Measurements from ENCODE around the gene MORN3.
"Not testable (repeated sequence)": the region's sequence is repeated elsewhere in the genome, so short reads cannot be mapped to it uniquely, and the experiment has no call there.

Gene MORN3

GRCh38 chr12:121715862-121716435 lies 46.5 kb upstream of the MORN3 start:
- Histone ChIP-seq H3K36me3 (replicated peaks; ENCODE audit: insufficient read depth, low read length) (no peaks in the 10 kb centered on the region), H3K9ac (ENCODE audit: low read length) (no peak overlapping the region), H4K20me1 (ENCODE audit: insufficient read depth, low read length) (no peaks in the 10 kb centered on the region), H3K9me2 (replicated peaks; ENCODE audit: insufficient read depth, low read length) (no peaks in the 10 kb centered on the region), H3K4me3 (ENCODE audit: low read length) (no peak overlapping the region), H3F3A (ENCODE audit: insufficient read depth, low read length) (0 out of 2 replicates have a peak, but pooled peaks cover 5% of the 10 kb centered on the region), H2AFZ (ENCODE audit: low read length) (no peak overlapping the region), H3K27me3 (replicated peaks; ENCODE audit: insufficient read depth, low read length) (no peaks in the 10 kb centered on the region), H3K27ac (ENCODE audit: low read length) (no peak overlapping the region), H3K79me2 (ENCODE audit: low read length) (peaks cover 8% of the 10 kb centered on the region), H3K4me1 (ENCODE audit: low read length) (peaks cover 6% of the 10 kb centered on the region), H3K4me2 (ENCODE audit: low read depth, low read length) (no peak overlapping the region), H3K9me3 (replicated peaks; ENCODE audit: insufficient read depth, low read length) (no peaks in the 10 kb centered on the region)
- no peak for DNase-seq
- no peak for TF ChIP-seq EZH2 (optimal IDR thresholded peaks at IDR 0.05; ENCODE audit: low read depth, low read length)

- H3K36me3 ChIP-seq (replicated peaks; ENCODE audit: insufficient read depth, low read length); H3K4me1 ChIP-seq (ENCODE audit: low read length); H3K79me2 ChIP-seq (ENCODE audit: low read length); H4K20me1 ChIP-seq (ENCODE audit: insufficient read depth, low read length); H3K9me3 ChIP-seq (replicated peaks; ENCODE audit: insufficient read depth, low read length); H3F3A ChIP-seq (ENCODE audit: insufficient read depth, low read length); H3K27ac ChIP-seq (ENCODE audit: low read length); DNase-seq; H3K4me2 ChIP-seq (ENCODE audit: low read depth, low read length); H2AFZ ChIP-seq (ENCODE audit: low read length); H3K27me3 ChIP-seq (replicated peaks; ENCODE audit: insufficient read depth, low read length); H3K9ac ChIP-seq (ENCODE audit: low read length); H3K4me3 ChIP-seq (ENCODE audit: low read length); H3K9me2 ChIP-seq (replicated peaks; ENCODE audit: insufficient read depth, low read length): not testable (repeated sequence)
Observed at GRCh38 chr12:121715055-121715454, 45.6 kb upstream of the MORN3 start.

- H3F3A ChIP-seq (ENCODE audit: insufficient read depth, low read length): 0 out of 2 replicates have a peak, but pooled peaks cover 5% of the 10 kb centered on the region
- H3K27ac ChIP-seq (ENCODE audit: low read length): no peak overlapping the region
- H3K9ac ChIP-seq (ENCODE audit: low read length): peak overlapping the region; percentile 72; the same call in 1 of the 2 replicates
- H2AFZ ChIP-seq (ENCODE audit: low read length): no peak overlapping the region
- no peaks in the 10 kb centered on the region for H4K20me1 ChIP-seq (ENCODE audit: insufficient read depth, low read length)
- no peaks in the 10 kb centered on the region for H3K27me3 ChIP-seq (replicated peaks; ENCODE audit: insufficient read depth, low read length)
- H3K4me2 ChIP-seq (ENCODE audit: low read depth, low read length): peak overlapping the region; percentile 68
- H3K36me3 ChIP-seq (replicated peaks; ENCODE audit: insufficient read depth, low read length): no peaks in the 10 kb centered on the region
- H3K9me2 ChIP-seq (replicated peaks; ENCODE audit: insufficient read depth, low read length): no peaks in the 10 kb centered on the region
- peaks cover 8% of the 10 kb centered on the region for H3K79me2 ChIP-seq (ENCODE audit: low read length)
- TF ChIP-seq EZH2 (optimal IDR thresholded peaks at IDR 0.05; ENCODE audit: low read depth, low read length) (no peak), CTCF (IDR thresholded peaks at IDR 0.05; ENCODE audit: low read length) (no peak), EZH2phosphoT487 (IDR thresholded peaks at IDR 0.05; ENCODE audit: low read length) (no peak)
- peak overlapping the region; percentile 74 for H3K4me3 ChIP-seq (ENCODE audit: low read length)
- DNase-seq: no peak
- peaks cover 7% of the 10 kb centered on the region for H3K4me1 ChIP-seq (ENCODE audit: low read length)
- no peaks in the 10 kb centered on the region for H3K9me3 ChIP-seq (replicated peaks; ENCODE audit: insufficient read depth, low read length)
Observed at GRCh38 chr12:121713793-121714192, 44.3 kb upstream of the MORN3 start.

GRCh38 chr12:121713257-121713777 lies 43.9 kb upstream of the MORN3 start:
- Histone ChIP-seq H3K4me3 (ENCODE audit: low read length) (peak overlapping the region; percentile 74), H4K20me1 (ENCODE audit: insufficient read depth, low read length) (no peaks in the 10 kb centered on the region), H3K36me3 (replicated peaks; ENCODE audit: insufficient read depth, low read length) (no peaks in the 10 kb centered on the region), H3K9ac (ENCODE audit: low read length) (peak overlapping the region; percentile 72), H3K9me2 (replicated peaks; ENCODE audit: insufficient read depth, low read length) (no peaks in the 10 kb centered on the region), H3K27ac (ENCODE audit: low read length) (no peak overlapping the region), H3K27me3 (replicated peaks; ENCODE audit: insufficient read depth, low read length) (no peaks in the 10 kb centered on the region), H3F3A (ENCODE audit: insufficient read depth, low read length) (0 out of 2 replicates have a peak, but pooled peaks cover 2% of the 10 kb centered on the region), H3K4me2 (ENCODE audit: low read depth, low read length) (peak overlapping the region; percentile 68), H2AFZ (ENCODE audit: low read length) (no peak overlapping the region), H3K9me3 (replicated peaks; ENCODE audit: insufficient read depth, low read length) (no peaks in the 10 kb centered on the region), H3K4me1 (ENCODE audit: low read length) (peaks cover 4% of the 10 kb centered on the region), H3K79me2 (ENCODE audit: low read length) (peaks cover 8% of the 10 kb centered on the region)
- TF ChIP-seq CTCF (IDR thresholded peaks at IDR 0.05; ENCODE audit: low read length) (no peak), EZH2 (optimal IDR thresholded peaks at IDR 0.05; ENCODE audit: low read depth, low read length) (no peak), EZH2phosphoT487 (IDR thresholded peaks at IDR 0.05; ENCODE audit: low read length) (no peak)
- no peak for DNase-seq
